ENCODE data around the gene MAPKAP1.

- no peak for TF ChIP-seq POLR2AphosphoS5 (IDR thresholded peaks at IDR 0.05; ENCODE audit: low read depth, low read length)
- TF ChIP-seq POLR2A (IDR thresholded peaks at IDR 0.05; ENCODE audit: low read depth, low read length) = no peak
These were observed 246.7 kb downstream of the MAPKAP1 start for GRCh38 chr9:125460346-125460745.
